Activated CD4-positive, alpha-beta T cell treated with anti-CD3 and anti-CD28 coated beads for 36 hours (primary cell): ENCODE results near the gene EXOSC7. TPM values are rescaled to one million over a fixed set of nuclear protein-coding genes. Genes with fewer than 3 reads are reported as not detected.

Experiments used
- ATAC-seq: fragments of 200-7000 bp; cut with Tn5 transposase; one replicate; pipeline ENCODE4 v1.10.0; 2021; ENCODE audit warnings: mild to moderate bottlenecking, moderate library complexity
- CTCF ChIA-PET: fragments of 350-600 bp; sonication (Branson Sonifier 250); formaldehyde crosslinking; loops from one replicate; lab custom pipeline; 2021; ENCODE audit warnings: antibody characterized with exemption; lab: Charles Lee
- POLR2A ChIA-PET: fragments of 350-600 bp; sonication (Branson Sonifier 250); formaldehyde crosslinking; loops from one replicate; lab custom pipeline; 2021; ENCODE audit warnings: antibody characterized with exemption, inconsistent platforms; lab: Charles Lee
- DNase-seq: peaks from one replicate; pipeline ENCODE4 v3.0.0-alpha.2; 2020
- H3K27ac Mint-ChIP-seq: one replicate; pipeline ENCODE4 v1.8.0; 2021; ENCODE audit warnings: mixed read lengths
- H3K27me3 Mint-ChIP-seq: one replicate; pipeline ENCODE4 v1.8.0; 2021; ENCODE audit warnings: mixed read lengths
- H3K36me3 Mint-ChIP-seq: one replicate; pipeline ENCODE4 v1.8.0; 2021; ENCODE audit warnings: low read depth, mixed read lengths
- H3K4me1 Mint-ChIP-seq: one replicate; pipeline ENCODE4 v1.8.0; 2021; ENCODE audit warnings: mixed read lengths
- H3K4me3 Mint-ChIP-seq: one replicate; pipeline ENCODE4 v1.8.0; 2021; ENCODE audit warnings: mild to moderate bottlenecking, moderate library complexity, mixed read lengths
- H3K9me3 Mint-ChIP-seq: one replicate; pipeline ENCODE4 v1.8.0; 2021; ENCODE audit warnings: low read depth, mixed read lengths
- intact Hi-C, 2 experiments: fragments of 100-400 bp; cut with DNase I in 1 of 2; cut with micrococcal nuclease in 1 of 2; formaldehyde crosslinking; loops; one replicate each; pipeline versions ENCODE4 v1.14.2 to v1.15.1; 2022 to 2024; cut with DNase I, micrococcal nuclease
- total RNA-seq, 2 experiments: library from RNA; stranded (reverse); gene quantifications; one replicate each; pipeline ENCODE4 v1.2.3, GENCODE V29; 2021

EXOSC7 gene
- total RNA-seq, 2 experiments from 2014 or later: 42.7 to 70.7 TPM

DNA sequence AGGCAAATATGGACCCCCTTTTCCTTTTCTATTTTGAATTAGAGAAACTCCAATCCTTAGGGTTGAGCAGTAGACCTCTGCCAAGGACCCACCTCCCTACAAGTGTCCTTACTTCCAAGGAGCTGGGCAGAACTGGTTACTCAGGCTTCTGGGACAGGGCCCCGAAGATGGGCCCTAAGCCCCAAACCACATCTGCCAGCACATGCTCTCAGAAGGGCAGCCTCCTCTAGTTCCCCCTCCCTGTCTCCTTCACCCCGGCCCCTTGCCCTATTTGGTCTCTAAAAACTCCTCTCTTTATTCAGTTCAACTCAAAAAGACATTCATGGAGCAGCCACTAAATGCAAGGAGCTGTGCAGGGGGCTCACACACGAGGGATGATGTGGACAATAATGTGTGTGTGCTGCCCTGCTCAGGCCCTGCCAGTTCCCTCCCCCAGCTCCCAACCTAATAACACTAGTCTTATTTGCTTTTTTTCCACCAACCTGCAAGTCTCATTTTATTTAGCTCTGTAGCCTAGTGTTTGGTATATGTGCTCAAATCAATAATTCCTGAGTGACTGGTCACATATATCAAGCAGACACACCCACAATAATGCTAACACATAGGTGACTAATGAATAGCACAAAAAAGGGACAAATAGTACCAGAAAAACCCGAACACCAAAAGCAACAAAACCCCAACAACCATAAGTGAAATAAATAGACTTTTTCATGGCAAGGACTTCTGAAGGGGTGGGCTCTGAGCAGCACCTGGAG is 12.3 kb upstream of the EXOSC7 start:
- POLR2A ChIA-PET: interaction anchor here (0.7 kb wide), 1 partner anchor 453 kb away, joined by 3 read pairs; no protein-coding TSS in a partner anchor
- Mint-ChIP-seq H3K27me3 (no peaks in the 10 kb centered on the region), H3K36me3 (peaks cover 2% of the 10 kb centered on the region), H3K4me3 (no peak overlapping the region), H3K9me3 (no peaks in the 10 kb centered on the region), H3K27ac (no peak overlapping the region), H3K4me1 (peaks cover 43% of the 10 kb centered on the region)
- no peak for DNase-seq
- CTCF ChIA-PET: no interaction called here
- no peak for ATAC-seq
- intact Hi-C loops: no loop called here

DNA sequence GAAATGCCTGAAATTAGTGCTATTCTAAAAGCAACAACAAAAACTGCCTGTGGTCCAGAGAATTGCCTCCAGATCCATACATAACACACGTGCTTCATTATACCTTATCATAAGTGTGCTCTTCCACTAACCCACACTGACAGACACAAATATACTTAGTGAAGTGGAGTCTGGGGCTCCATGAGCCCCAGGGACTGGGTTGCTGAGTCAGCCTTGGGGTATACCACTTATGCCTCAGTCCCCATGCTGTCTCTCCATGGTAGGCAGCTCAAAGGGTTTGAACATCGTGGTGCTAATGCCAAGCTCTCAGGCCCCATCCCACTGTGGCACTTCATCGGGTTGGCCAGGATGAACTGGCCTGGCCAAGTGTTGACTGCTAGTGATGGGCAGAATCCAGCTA is 10.9 kb upstream of the EXOSC7 start:
- Mint-ChIP-seq H3K27me3 (no peaks in the 10 kb centered on the region), H3K27ac (peak overlapping the region; percentile 40), H3K4me1 (peaks cover 57% of the 10 kb centered on the region), H3K36me3 (peaks cover 2% of the 10 kb centered on the region), H3K4me3 (no peak overlapping the region), H3K9me3 (no peaks in the 10 kb centered on the region)
- POLR2A ChIA-PET: interaction anchor here (0.6 kb wide), 1 partner anchor 356 kb away, joined by 4 read pairs; no protein-coding TSS in a partner anchor
- ATAC-seq (no peak), DNase-seq (no peak)
- intact Hi-C loops: no loop called here
- CTCF ChIA-PET: interaction anchor here (0.7 kb wide), 1 partner anchor 732 kb away, joined by 3 read pairs; no protein-coding TSS in a partner anchor

DNA sequence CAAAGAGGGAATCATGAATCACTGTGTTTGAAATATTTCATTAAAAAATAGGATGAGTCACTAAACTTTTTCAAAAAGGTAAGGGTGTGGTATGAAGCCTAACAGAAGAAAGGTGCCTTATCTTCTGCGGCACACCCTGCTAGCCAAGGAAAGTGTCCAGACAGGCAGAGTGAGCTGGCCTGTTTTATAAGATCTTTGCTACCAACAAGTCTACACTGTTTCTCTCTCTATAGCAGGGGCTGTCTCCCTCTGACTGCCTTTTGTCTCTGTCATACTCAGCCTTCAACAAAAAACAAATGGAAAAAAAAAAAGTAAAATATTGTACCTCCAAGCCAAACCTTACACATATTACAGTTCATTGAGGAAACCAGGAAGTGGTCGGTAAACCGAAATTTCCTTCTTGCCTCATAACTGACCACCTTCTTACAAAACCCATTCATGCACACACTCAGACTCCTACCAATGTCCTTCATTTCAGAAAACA is 9.2 kb upstream of the EXOSC7 start:
- ChIA-PET POLR2A (interaction anchor here (0.6 kb wide), 1 partner anchor 12 kb away, joined by 3 read pairs; no protein-coding TSS in a partner anchor), CTCF (interaction anchor here (1.2 kb wide), 1 partner anchor 11 kb away, joined by 3 read pairs; no protein-coding TSS in a partner anchor)
- Mint-ChIP-seq H3K4me3 (no peak overlapping the region), H3K27ac (no peak overlapping the region), H3K36me3 (peaks cover 2% of the 10 kb centered on the region), H3K9me3 (no peaks in the 10 kb centered on the region), H3K4me1 (peaks cover 65% of the 10 kb centered on the region), H3K27me3 (no peaks in the 10 kb centered on the region)
- ATAC-seq (peak; percentile 69), DNase-seq (no peak)
- intact Hi-C loops: no loop called here

DNA sequence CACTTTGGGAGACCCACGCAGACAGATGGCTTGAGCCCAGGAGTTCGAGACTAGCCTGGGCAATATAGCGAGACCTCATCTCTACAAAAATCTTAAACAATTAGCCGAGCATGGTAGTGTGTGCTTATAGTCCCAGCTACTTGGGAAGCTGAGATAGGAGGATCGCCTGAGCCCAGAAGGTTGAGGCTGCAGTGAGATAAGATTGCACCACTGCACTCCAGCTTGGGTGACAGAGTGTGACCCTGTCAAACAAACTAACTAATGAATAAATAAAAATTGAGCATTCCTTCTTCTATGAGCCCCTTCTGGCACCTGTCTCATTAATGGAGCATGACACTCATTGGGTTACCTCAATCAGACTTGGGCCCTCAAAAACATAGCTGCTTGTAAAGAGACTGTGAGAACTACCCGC is 7.6 kb upstream of the EXOSC7 start:
- H3K4me3 Mint-ChIP-seq: no peak overlapping the region
- no peaks in the 10 kb centered on the region for H3K9me3 Mint-ChIP-seq
- intact Hi-C loops: no loop called here
- ATAC-seq (no peak), DNase-seq (no peak)
- H3K4me1 Mint-ChIP-seq: peaks cover 65% of the 10 kb centered on the region
- H3K36me3 Mint-ChIP-seq: peaks cover 2% of the 10 kb centered on the region
- POLR2A ChIA-PET: no interaction called here
- no peak overlapping the region for H3K27ac Mint-ChIP-seq
- CTCF ChIA-PET: interaction anchor here (0.6 kb wide), 1 partner anchor 24 kb away, joined by 3 read pairs; no protein-coding TSS in a partner anchor
- H3K27me3 Mint-ChIP-seq: no peaks in the 10 kb centered on the region

DNA sequence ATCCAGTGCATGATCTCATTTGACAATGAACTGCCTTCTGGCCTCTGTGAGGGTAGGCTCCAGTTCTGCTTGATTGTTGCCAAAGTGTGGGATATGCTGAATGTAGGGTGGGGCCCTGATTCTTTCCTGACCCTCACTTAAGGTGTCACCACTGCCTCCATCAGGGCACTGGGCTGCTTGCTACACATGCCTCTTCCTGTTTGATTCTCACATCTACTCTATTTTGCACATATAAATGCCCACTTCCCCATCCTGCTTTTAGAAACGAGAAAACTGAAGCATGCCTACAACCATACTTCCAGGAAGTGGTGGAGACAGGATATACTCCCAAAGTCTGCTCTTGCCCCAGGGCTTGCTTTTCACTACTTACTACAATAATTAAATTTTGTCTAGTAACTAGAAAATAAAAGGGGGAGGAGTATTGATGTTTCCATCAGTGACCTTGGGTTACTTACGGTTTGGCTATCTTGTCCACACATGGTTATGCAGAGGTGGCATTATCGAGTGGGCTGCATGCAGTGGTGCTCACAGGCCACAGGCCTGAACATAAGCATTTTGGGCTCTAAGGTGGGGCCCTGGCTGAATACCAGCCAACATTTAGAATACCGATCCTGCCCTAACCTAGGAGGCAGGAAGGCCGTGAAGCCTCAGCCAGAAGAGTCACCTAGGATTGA is 6.8 kb upstream of the EXOSC7 start:
- intact Hi-C loops: no loop called here
- Mint-ChIP-seq H3K9me3 (no peaks in the 10 kb centered on the region), H3K4me3 (no peak overlapping the region), H3K27ac (peak overlapping the region; percentile 29), H3K4me1 (peaks cover 63% of the 10 kb centered on the region), H3K36me3 (no peaks in the 10 kb centered on the region), H3K27me3 (no peaks in the 10 kb centered on the region)
- peak; percentile 19 for ATAC-seq
- ChIA-PET CTCF (no interaction called here), POLR2A (no interaction called here)
- DNase-seq: no peak

DNA sequence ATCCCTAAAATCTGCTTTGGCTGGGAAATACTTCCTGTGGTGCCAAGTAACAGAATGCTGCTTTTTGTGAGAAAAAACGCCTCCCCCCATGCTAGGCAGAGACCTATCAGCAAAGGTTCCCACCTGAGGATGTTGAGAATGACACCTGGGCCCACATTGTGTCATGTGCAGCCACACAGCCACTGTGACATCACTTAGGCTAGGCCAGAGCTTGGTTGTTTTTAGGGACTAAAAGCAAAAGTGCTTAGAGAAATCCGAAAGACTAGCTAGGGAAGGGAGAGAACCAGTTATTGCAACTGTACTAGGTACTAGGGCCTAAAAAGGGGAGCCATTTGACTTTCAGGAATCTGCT is 6.2 kb upstream of the EXOSC7 start:
- DNase-seq (no peak), ATAC-seq (no peak)
- Mint-ChIP-seq H3K36me3 (no peaks in the 10 kb centered on the region), H3K27ac (no peak overlapping the region), H3K4me3 (no peak overlapping the region), H3K4me1 (peaks cover 67% of the 10 kb centered on the region), H3K27me3 (no peaks in the 10 kb centered on the region), H3K9me3 (no peaks in the 10 kb centered on the region)
- ChIA-PET CTCF (interaction anchor here (0.6 kb wide), 1 partner anchor 14 kb away, joined by 4 read pairs; no protein-coding TSS in a partner anchor), POLR2A (no interaction called here)
- intact Hi-C loops: no loop called here

DNA sequence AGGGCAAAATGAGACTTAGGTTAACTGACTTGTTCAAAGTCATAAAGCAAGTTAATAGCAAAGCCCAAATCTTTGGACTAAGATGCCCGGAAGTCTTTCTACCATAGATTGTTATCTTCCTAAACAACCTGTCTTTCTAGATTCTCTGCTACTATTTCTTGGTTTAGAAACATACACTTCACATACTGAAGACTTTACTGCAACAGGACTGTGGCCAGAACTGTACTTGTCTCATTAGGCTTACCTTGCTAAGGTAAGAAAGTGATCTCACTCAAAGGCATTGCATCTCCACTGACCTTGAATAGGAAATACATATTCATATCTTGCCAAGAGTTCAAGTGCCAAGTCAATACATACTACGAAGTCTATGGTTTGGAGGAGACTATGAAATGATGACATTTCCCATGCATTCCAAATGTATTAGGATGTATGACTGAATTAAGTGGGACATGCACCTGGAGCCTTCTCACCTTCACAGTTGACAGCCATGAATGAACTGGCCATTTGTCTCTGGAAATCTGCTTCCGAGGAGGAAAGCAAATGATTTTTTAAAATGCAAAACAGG is 5.0 kb upstream of the EXOSC7 start:
- intact Hi-C loops: no loop called here
- ChIA-PET CTCF (no interaction called here), POLR2A (no interaction called here)
- Mint-ChIP-seq H3K9me3 (no peaks in the 10 kb centered on the region), H3K27me3 (no peaks in the 10 kb centered on the region), H3K4me1 (peaks cover 64% of the 10 kb centered on the region), H3K27ac (no peak overlapping the region), H3K4me3 (no peak overlapping the region), H3K36me3 (no peaks in the 10 kb centered on the region)
- DNase-seq: no peak
- ATAC-seq: no peak

DNA sequence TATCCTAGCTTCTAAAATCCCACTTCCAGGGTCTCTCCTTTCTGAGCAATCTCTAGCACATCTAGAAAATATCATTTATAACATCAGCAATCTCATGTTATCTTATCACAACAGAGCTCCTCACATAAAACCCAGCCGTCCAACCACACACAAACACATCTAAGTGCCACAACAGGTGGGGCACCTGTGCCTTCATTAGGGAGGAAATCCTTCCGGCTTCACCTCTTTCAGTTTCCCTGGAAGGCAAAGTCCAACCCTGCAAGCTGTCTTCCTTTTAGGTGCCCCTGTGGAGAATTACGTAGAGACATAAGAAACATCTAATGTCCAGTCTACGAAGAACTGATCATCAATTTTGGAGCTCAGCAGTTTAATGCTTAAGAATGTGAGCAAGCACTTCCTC is 1.6 kb upstream of the EXOSC7 start:
- intact Hi-C loops: loop anchor here in 1 of 2 experiments (2.0 kb wide), 1 partner anchor 1284 kb away; the partner anchor contains the start of gene ABHD5
- no peak for DNase-seq
- POLR2A ChIA-PET: no interaction called here
- ATAC-seq: no peak
- CTCF ChIA-PET: interaction anchor here (0.8 to 4.7 kb wide), 5 partner anchors 13 to 236 kb away, joined by 3 to 34 read pairs (median 3); no protein-coding TSS in a partner anchor
- peaks cover 10% of the 10 kb centered on the region for H3K36me3 Mint-ChIP-seq
- no peaks in the 10 kb centered on the region for H3K27me3 Mint-ChIP-seq
- H3K9me3 Mint-ChIP-seq: no peaks in the 10 kb centered on the region
- peaks cover 56% of the 10 kb centered on the region for H3K4me1 Mint-ChIP-seq
- H3K27ac Mint-ChIP-seq: no peak overlapping the region
- peak overlapping the region; percentile 92 for H3K4me3 Mint-ChIP-seq

DNA sequence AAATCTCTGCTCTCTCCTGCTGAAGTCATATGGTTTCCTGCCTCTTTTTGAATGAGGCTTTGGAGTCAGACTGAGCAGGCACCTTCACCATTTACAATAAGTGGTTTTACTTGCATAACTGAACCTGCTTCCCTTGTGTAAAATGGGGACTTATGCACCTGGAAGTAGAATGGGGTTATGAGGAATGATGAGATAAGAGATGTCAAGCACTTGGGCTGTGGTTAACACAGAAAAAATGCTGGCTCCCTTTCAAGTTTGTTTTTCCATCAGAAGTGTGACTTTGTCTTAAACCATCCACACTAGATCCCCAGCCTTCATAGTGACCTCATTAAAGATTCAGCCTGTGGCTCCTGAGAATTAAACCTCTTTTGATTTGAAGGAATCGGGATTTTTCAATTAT is 5.2 kb downstream of the EXOSC7 start:
- Mint-ChIP-seq H3K4me3 (no peak overlapping the region), H3K9me3 (no peaks in the 10 kb centered on the region), H3K4me1 (peaks cover 76% of the 10 kb centered on the region), H3K27ac (peak overlapping the region; percentile 58), H3K27me3 (no peaks in the 10 kb centered on the region), H3K36me3 (peaks cover 41% of the 10 kb centered on the region)
- DNase-seq (no peak), ATAC-seq (peak; percentile 47)
- CTCF ChIA-PET: interaction anchor here (1.8 kb wide), 1 partner anchor 11 kb away, joined by 10 read pairs; no protein-coding TSS in a partner anchor
- POLR2A ChIA-PET: no interaction called here
- intact Hi-C loops: no loop called here

DNA sequence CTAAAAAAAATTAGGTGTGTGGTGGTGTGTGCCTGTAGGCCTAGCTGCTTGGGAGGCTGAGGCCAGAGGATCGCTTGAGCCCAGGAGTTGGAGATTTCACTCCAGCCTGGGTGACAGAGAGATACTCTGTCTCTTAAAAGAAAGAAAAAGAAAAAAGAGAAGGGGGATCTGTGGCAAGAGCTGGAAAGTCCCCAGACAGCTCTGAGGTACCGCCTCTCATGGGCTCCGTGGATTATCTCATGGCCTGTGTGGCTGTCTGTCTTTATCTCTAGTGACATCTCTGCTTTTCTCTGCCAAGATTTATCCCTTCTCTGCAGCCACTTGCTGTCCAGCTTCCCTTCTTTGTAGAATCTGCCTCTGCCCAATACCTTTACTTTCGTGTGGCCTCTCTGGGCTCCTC is 5.7 kb downstream of the EXOSC7 start:
- intact Hi-C loops: no loop called here
- Mint-ChIP-seq H3K4me3 (peak overlapping the region; percentile 4), H3K27ac (peak overlapping the region; percentile 60), H3K36me3 (peaks cover 39% of the 10 kb centered on the region), H3K4me1 (peaks cover 80% of the 10 kb centered on the region), H3K9me3 (no peaks in the 10 kb centered on the region), H3K27me3 (no peaks in the 10 kb centered on the region)
- ATAC-seq: peak; percentile 54
- POLR2A ChIA-PET: no interaction called here
- DNase-seq: no peak
- CTCF ChIA-PET: interaction anchor here (1.8 kb wide), 1 partner anchor 11 kb away, joined by 10 read pairs; no protein-coding TSS in a partner anchor

DNA sequence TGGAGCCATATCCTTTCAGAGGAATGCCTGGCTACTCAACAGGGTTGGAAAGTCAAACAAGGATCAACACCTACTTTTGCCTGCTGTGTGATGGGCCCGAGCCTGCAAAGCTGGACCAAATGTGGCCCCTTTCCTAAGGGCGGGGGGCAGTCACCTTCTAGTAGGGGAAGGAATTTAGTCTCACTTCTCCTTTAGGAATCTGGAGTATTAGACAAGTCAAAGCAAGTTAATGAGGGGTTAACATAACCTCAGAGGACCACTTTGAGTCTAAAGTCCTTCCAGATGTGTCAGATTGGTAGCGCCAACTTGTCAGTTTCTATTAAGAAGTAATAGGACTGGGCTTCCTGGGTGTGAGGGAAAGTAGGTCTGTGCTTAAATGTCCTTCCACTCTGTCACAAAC is 6.8 kb downstream of the EXOSC7 start:
- ATAC-seq: no peak
- Mint-ChIP-seq H3K27me3 (no peaks in the 10 kb centered on the region), H3K9me3 (no peaks in the 10 kb centered on the region), H3K4me1 (peaks cover 77% of the 10 kb centered on the region), H3K36me3 (peaks cover 37% of the 10 kb centered on the region), H3K4me3 (no peak overlapping the region), H3K27ac (no peak overlapping the region)
- DNase-seq: no peak
- ChIA-PET CTCF (interaction anchor here (0.6 to 1.8 kb wide), 4 partner anchors 9 to 450 kb away, joined by 3 to 10 read pairs (median 4); no protein-coding TSS in a partner anchor), POLR2A (interaction anchor here (0.5 kb wide), 1 partner anchor 235 kb away, joined by 4 read pairs; no protein-coding TSS in a partner anchor)
- intact Hi-C loops: no loop called here
